ENCODE data around the gene SLC35G4.
"Not testable (repeated sequence)": the region's sequence is repeated elsewhere in the genome, so short reads cannot be mapped to it uniquely, and the experiment has no call there.

Gene SLC35G4

GRCh38 chr18:11614042-11614441 is 4.6 kb downstream of the SLC35G4 start:
- DNase-seq: not testable (repeated sequence)

- DNase-seq: not testable (repeated sequence)
Measured at GRCh38 chr18:11614981-11615380, 5.6 kb downstream of the SLC35G4 start.

- DNase-seq: not testable (repeated sequence)
Measured at GRCh38 chr18:11647310-11647709, 37.9 kb downstream of the SLC35G4 start.

GRCh38 chr18:11647804-11648203 is 38.4 kb downstream of the SLC35G4 start:
- not testable (repeated sequence) for DNase-seq

- no peak for DNase-seq
Measured at GRCh38 chr18:11649839-11650238, 40.4 kb downstream of the SLC35G4 start.

GRCh38 chr18:11651899-11652298 is 42.5 kb downstream of the SLC35G4 start:
- DNase-seq: no peak

GRCh38 chr18:11653521-11653920 is 44.1 kb downstream of the SLC35G4 start:
- DNase-seq: no peak

- no peak for DNase-seq
Measured at GRCh38 chr18:11654736-11655605, 45.6 kb downstream of the SLC35G4 start.

GRCh38 chr18:11655606-11655932 is 46.2 kb downstream of the SLC35G4 start:
- no peak for DNase-seq

- DNase-seq: no peak
Measured at GRCh38 chr18:11657152-11657551, 47.8 kb downstream of the SLC35G4 start.

GRCh38 chr18:11657554-11657953 is 48.2 kb downstream of the SLC35G4 start:
- no peak for DNase-seq

GRCh38 chr18:11658019-11658418 is 48.6 kb downstream of the SLC35G4 start:
- DNase-seq: no peak

GRCh38 chr18:11658989-11659388 is 49.6 kb downstream of the SLC35G4 start:
- no peak for DNase-seq
